LNCaP clone FGC (cell line): Measurements from ENCODE around the gene CDC42BPA.

ENCODE experiments used
- DNase-seq: peaks from one replicate; pipeline ENCODE4 v3.0.0-alpha.2; 2011; ENCODE audit warnings: low read depth
- H3K4me3 ChIP-seq: 2 replicates; pipeline ENCODE4 v1.5.1; 2011; ENCODE audit warnings: mild to moderate bottlenecking, low read depth, low read length, control low read depth
- CTCF ChIP-seq: IDR thresholded peaks from 2 replicates; pipeline ENCODE4 v1.5.1; 2012; ENCODE audit warnings: mild to moderate bottlenecking; ENCODE audit not compliant: control insufficient read depth, insufficient read depth; ENCODE audit errors: extremely low read depth

The CDC42BPA gene

DNA sequence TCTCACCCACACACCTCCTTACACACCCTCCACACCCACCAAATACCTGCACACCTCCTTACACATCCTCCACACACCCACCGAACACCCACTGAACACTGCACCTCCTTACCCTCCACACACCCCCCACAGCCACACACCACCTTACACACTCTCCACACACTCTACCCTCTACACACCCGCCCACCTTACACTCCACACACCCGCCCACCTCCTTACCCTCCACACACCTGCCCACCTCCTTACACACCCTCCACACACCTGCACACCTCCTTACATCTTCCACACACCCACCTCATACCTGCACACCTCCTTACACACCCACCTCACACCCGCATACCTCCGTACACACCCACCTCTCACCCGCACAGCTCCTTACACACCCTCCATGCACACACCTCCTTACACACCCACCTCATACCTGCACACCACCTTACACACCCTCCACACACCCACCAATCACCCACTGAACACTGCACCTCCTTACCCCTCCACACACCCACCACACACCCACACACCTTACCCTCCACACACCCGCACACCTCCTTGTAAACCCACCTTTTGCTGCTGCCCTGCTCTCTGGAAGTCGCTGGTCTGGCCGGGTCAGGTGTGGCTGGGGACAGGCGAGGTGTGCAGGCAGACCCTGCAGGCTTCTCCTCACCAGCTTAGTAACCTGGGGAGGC, 339.7 kb downstream of the CDC42BPA start:
- TF ChIP-seq CTCF = no peak
- DNase-seq = no peak
- H3K4me3 ChIP-seq = no peak overlapping the region

DNA sequence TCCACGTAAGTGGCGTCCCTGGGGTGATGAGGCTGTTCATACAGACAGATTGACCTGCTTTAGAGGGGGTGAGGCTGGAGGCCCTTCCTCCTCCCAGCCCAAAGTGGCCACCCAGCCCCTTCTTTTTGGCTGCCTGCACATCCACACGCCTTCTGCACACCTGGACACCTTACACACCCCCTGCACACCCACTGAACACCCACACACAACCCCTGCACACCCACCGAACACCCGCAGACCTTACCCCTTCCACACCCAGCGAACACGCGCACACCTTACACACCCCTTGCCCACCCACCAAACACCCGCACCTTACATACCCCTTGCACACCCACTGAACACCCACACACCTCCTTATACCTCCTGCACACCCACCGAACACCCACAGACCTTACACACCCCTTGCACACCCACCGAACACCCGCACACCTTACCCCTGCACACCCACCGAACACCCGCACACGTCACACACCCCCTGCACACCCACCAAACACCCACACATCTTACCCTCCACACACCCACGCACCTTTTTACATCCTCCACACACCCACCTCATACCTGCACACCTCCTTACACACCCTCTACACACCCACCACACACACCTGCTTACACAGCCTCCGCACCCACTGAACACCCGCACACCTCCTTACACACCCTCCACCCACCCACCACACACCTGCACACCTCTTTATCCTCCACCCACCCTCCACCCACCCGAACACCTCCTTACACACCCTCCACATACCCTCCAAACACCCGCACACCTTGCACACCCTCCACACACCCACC, 340.5 kb downstream of the CDC42BPA start:
- no peak for TF ChIP-seq CTCF
- no peak for DNase-seq
- no peak overlapping the region for H3K4me3 ChIP-seq

- no peak overlapping the region for H3K4me3 ChIP-seq
- no peak for TF ChIP-seq CTCF
- DNase-seq = no peak
Measured at GRCh38 chr1:226976978-226977642, 341.2 kb downstream of the CDC42BPA start.

DNA sequence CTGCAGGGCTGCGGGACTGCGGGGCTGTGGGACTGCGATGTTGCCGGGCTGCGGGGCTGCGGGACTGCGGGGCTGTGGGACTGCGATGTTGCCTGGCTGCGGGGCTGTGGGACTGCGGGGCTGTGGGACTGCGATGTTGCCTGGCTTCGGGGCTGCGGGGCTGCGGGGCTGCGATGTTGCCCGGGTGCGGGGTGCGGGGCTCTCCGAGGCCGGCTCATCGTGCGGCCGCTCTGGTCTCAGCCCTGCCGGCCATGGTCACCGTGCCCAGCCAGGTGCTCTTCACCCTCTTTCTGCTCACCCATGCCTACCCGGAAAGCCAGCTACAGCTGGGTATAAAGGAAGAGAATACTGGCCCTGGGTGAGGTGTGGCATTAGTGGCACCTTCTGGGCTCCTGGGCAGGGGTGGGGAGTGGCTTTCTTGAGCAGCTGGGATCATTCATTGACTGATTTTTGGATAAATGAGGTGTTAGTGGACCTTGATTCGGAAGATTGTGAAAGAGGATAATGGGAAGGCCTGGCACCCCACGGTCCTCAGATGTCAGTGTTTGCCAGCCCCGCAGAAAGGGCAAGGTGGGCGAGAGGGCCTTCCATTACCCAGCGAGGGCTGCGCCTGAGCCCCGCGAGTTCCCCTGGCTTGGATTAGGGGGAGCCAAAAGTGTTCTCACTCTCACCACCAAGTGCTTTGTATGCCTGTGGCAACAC, 341.9 kb downstream of the CDC42BPA start:
- no peak for DNase-seq
- H3K4me3 ChIP-seq = no peak overlapping the region
- TF ChIP-seq CTCF = no peak

GRCh38 chr1:226975259-226976250, 342.7 kb downstream of the CDC42BPA start:
- DNase-seq = no peak
- no peak for TF ChIP-seq CTCF
- H3K4me3 ChIP-seq = no peak overlapping the region

DNA sequence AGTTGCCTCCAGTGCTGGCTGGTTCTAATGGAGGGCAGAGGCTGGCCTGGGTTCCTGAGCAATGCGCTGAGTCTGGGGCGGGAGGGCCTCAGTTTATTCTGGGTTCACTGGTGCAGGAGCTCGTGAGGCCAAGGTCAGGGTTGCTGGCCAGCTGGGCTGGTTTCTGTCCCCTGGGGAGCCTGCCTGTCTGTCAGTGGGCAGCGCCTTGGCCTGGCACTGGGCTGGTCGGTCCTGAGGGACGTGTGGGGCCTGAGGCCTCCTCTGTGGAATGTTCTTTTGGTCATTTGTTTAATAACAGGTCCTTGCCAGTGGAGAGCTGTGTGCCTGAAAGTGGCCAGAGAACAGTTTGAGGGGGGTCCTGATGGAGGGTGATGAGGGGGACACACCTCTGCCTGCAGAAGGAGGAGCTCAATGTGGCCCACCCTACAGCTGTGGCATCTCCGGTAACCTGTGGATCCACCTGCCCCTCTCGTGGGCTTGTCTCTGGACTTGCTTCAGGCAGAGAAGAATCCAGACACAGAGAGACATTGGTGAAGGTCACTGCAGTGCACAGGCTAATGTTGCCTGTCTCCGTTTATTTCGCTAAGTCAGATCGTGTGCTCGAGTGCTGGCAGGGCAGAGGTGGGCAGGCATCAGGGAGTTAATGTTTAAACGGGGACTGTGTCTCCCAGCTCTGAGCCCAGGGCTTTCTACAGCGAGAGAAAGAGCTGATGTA, 343.6 kb downstream of the CDC42BPA start:
- DNase-seq = no peak
- H3K4me3 ChIP-seq = no peak overlapping the region
- no peak for TF ChIP-seq CTCF
